GM23248 (cell line): Measurements from ENCODE around the gene SMPD3.

Source experiments
- EZH2 ChIP-seq: fragments of 200-600 bp; sonication (generic); IDR thresholded peaks from 2 replicates; pipeline ENCODE4 v1.6.1; 2018; ENCODE audit warnings: antibody characterized with exemption, mild to moderate bottlenecking; ENCODE audit not compliant: insufficient read depth, poor library complexity, severe bottlenecking
- EZH2phosphoT487 ChIP-seq: fragments of 200-600 bp; sonication (generic); IDR thresholded peaks from 2 replicates; pipeline ENCODE4 v1.6.1; 2018; ENCODE audit warnings: antibody characterized with exemption, moderate library complexity, mild to moderate bottlenecking, low read depth; ENCODE audit not compliant: insufficient read depth

DNA sequence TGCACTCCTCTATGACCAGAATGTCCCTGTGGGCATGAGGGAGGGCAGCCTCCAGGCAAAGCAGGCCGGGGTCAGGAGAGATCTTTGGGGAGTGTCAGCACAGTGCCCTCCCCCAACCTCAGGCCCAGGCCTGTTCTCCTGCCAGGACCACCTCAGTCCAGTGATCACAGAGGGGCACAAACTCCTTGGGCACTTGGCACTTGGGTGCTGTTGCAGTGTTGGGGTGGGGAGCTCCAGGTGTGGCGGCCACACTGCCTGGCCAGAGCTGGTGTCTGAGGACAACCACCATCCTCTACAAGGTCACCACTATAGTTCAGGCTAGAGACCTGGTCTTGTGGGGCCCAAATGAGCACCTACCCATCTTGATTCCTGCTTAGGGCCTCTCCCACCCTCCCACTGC, 37.2 kb downstream of the SMPD3 start:
- TF ChIP-seq EZH2phosphoT487 = no peak
- no peak for TF ChIP-seq EZH2
